ENCODE measurements around the gene CENPM.

The CENPM gene

GRCh38 chr22:41946629-41947423 lies at the start of gene CENPM:
CENPM (minus strand) TSS chr22:41947152; CDS start chr22:41947076, 76 bp downstream.
- peak; percentile 98 for DNase-seq

- no peak for DNase-seq
Observed at GRCh38 chr22:41995211-41995610, 48.3 kb upstream of the CENPM start.

- DNase-seq: no peak
Observed at GRCh38 chr22:41992496-41992895, 45.5 kb upstream of the CENPM start.

- no peak for DNase-seq
Observed at GRCh38 chr22:41991111-41991510, 44.2 kb upstream of the CENPM start.

GRCh38 chr22:41989246-41989645 lies 42.3 kb upstream of the CENPM start:
- DNase-seq: no peak

GRCh38 chr22:41987276-41987675 lies 40.3 kb upstream of the CENPM start:
- DNase-seq: no peak

GRCh38 chr22:41983513-41984405 lies 36.8 kb upstream of the CENPM start:
- DNase-seq: no peak

- DNase-seq: no peak
Observed at GRCh38 chr22:41982865-41983264, 35.9 kb upstream of the CENPM start.

- no peak for DNase-seq
Observed at GRCh38 chr22:41979423-41980250, 32.7 kb upstream of the CENPM start.

- DNase-seq: no peak
Observed at GRCh38 chr22:41978732-41979131, 31.8 kb upstream of the CENPM start.

GRCh38 chr22:41976961-41977566 lies 30.1 kb upstream of the CENPM start:
- DNase-seq: no peak

- DNase-seq: no peak
Observed at GRCh38 chr22:41976070-41976901, 29.3 kb upstream of the CENPM start.

- DNase-seq: no peak
Observed at GRCh38 chr22:41975299-41976069, 28.5 kb upstream of the CENPM start.

GRCh38 chr22:41974691-41975290 lies 27.8 kb upstream of the CENPM start:
- no peak for DNase-seq

GRCh38 chr22:41971431-41971830 lies 24.5 kb upstream of the CENPM start:
- no peak for DNase-seq

GRCh38 chr22:41970601-41971000 lies 23.6 kb upstream of the CENPM start:
- DNase-seq: peak; percentile 86

GRCh38 chr22:41969110-41969646 lies 22.2 kb upstream of the CENPM start, which contains the start of gene SEPTIN3:
SEPTIN3 (plus strand) TSS chr22:41969443; CDS start chr22:41971493, 2,050 bp downstream.
- no peak for DNase-seq

GRCh38 chr22:41968601-41969000 lies 21.6 kb upstream of the CENPM start:
- peak; percentile 91 for DNase-seq

- peak; percentile 89 for DNase-seq
Observed at GRCh38 chr22:41966607-41967240, 19.8 kb upstream of the CENPM start.
